Fibroblast of villous mesenchyme (primary cell): Measurements from ENCODE around the gene ESYT2. TPM values are rescaled to one million over a fixed set of nuclear protein-coding genes. Genes with fewer than 3 reads are reported as not detected.
A peak's percentile ranks its signal among the peaks of the same experiment; 100 is the strongest.

Experiments
- DNase-seq: peaks from one replicate; pipeline ENCODE4 v3.0.0-alpha.2; 2010; ENCODE audit warnings: low read depth
- H3K4me3 ChIP-seq: 2 replicates; pipeline ENCODE4 v1.5.1; 2011; ENCODE audit warnings: low read depth, mild to moderate bottlenecking, low read length
- total RNA-seq: library from RNA; depleted of rRNA; stranded (reverse); fragments of >200 nt; gene quantifications from 2 replicates; pipeline ENCODE4 v1.2.3, GENCODE V29; 2012
- TF ChIP-seq, protein P1 (sequence below): IDR thresholded peaks from 2 replicates; pipeline ENCODE4 v1.5.1; 2012; ENCODE audit warnings: low read depth, mild to moderate bottlenecking, low read length; ENCODE audit not compliant: insufficient read depth

ESYT2 gene
- total RNA-seq, 1 donor, result 75.1 TPM

GRCh38 chr7:158820656-158821055 lies 8.7 kb downstream of the ESYT2 start:
- H3K4me3 ChIP-seq, result no peak overlapping the region
- peak; percentile 65 for DNase-seq
- TF ChIP-seq, protein P1, sequence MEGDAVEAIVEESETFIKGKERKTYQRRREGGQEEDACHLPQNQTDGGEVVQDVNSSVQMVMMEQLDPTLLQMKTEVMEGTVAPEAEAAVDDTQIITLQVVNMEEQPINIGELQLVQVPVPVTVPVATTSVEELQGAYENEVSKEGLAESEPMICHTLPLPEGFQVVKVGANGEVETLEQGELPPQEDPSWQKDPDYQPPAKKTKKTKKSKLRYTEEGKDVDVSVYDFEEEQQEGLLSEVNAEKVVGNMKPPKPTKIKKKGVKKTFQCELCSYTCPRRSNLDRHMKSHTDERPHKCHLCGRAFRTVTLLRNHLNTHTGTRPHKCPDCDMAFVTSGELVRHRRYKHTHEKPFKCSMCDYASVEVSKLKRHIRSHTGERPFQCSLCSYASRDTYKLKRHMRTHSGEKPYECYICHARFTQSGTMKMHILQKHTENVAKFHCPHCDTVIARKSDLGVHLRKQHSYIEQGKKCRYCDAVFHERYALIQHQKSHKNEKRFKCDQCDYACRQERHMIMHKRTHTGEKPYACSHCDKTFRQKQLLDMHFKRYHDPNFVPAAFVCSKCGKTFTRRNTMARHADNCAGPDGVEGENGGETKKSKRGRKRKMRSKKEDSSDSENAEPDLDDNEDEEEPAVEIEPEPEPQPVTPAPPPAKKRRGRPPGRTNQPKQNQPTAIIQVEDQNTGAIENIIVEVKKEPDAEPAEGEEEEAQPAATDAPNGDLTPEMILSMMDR, result no peak

DNA sequence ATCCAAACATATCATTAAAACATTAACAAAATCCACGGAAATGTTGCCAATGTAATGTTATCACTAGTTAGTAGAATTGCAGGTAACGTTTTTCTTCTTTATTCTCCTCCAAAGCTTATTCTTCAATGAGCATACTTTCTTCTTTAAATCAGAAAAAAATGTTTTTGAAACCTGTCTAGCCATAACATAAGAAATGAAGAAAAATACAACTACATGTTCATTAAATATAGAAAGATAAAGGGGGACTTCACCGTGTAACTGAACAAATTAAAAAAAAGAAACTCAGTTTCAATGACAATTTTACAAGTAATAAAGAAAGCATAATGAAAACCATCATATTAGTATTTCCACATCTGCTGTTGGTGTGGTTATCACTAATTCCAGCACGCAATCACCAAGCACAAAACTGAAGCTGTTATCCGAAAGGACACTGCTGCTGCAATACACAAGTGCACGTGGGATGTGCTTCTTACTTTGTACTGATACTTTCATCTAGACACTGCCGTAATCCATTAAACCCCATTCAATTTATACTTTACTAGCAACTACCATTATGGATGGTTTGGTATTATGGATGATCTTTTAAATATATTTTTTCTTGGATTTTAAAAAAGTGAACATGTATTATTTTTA lies 9.6 kb downstream of the ESYT2 start:
- H3K4me3 ChIP-seq, result peak overlapping the region; percentile 50
- TF ChIP-seq, protein P1, result no peak
- peak; percentile 83 for DNase-seq

GRCh38 chr7:158818325-158819213 lies 10.7 kb downstream of the ESYT2 start:
- TF ChIP-seq, protein P1, result no peak
- peak overlapping the region; percentile 50 for H3K4me3 ChIP-seq
- DNase-seq, result peak; percentile 99

- DNase-seq, result no peak
- H3K4me3 ChIP-seq, result no peak overlapping the region
These were observed 12.3 kb downstream of the ESYT2 start for GRCh38 chr7:158816995-158817394.

DNA sequence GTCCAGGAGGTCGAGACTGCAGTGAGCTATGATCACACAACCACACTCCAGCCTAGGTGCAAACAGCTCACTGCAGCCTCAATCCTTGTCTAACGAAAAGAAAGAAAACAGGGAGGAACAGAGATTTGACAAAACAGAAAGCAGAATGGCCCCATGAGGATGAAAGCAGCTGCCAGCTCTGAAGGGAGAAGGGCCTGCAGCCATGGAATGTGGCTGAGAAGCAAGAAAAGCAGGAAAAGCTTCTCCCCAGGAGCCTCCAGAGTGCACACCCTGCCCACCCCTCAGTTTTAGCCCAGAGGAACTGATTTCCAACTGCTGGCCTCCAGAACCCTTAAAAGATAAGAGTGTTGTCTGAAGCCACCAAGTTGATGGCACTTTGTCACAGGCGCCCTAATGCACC lies 13.0 kb downstream of the ESYT2 start:
- TF ChIP-seq, protein P1, result no peak
- DNase-seq, result peak; percentile 33
- H3K4me3 ChIP-seq, result no peak overlapping the region

More at GRCh38 chr7:158816995-158817394, 12.3 kb downstream of the ESYT2 start:
- TF ChIP-seq, protein P1, result no peak

DNA sequence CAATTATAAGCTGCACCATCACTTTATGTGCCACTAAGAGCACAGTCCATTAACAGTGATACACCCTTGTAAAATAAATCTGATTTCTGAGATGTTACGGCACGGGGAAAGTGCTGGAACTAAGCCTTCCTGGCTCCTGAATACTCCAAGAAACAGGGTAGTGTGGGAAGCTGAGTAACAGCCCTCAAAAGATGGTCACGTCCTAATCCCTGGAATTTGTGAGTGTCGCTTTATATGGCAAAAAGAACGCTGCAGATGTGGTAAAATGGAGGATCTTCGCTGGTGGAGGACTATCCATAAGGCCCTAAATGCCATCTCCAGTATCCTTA lies 13.5 kb downstream of the ESYT2 start:
- TF ChIP-seq, protein P1, result no peak
- no peak overlapping the region for H3K4me3 ChIP-seq
- no peak for DNase-seq
